Neuronal stem cell (in vitro differentiated cells): ENCODE results near the gene ZNF750.

Source experiments
- DNase-seq: peaks from one replicate; pipeline ENCODE4 v3.0.0-alpha.2; 2013; ENCODE audit warnings: low spot score
- H2AFZ ChIP-seq: one replicate; pipeline ENCODE4 v1.6.1; 2013; ENCODE audit warnings: mild to moderate bottlenecking, low read length, inconsistent platforms
- H2AK5ac ChIP-seq: 2 replicates; pipeline ENCODE4 v1.6.1; 2013; ENCODE audit warnings: low read depth, mild to moderate bottlenecking, inconsistent platforms, low read length, moderate library complexity, mixed read lengths
- H2BK120ac ChIP-seq: 2 replicates; pipeline ENCODE4 v1.6.1; 2013; ENCODE audit warnings: low read depth, mild to moderate bottlenecking, inconsistent platforms, low read length, moderate library complexity, mixed read lengths
- H2BK12ac ChIP-seq: one replicate; pipeline ENCODE4 v1.6.1; 2013; ENCODE audit warnings: low read length, inconsistent platforms
- H2BK15ac ChIP-seq: 2 replicates; pipeline ENCODE4 v1.6.1; 2013; ENCODE audit warnings: mild to moderate bottlenecking, low read length, inconsistent platforms, mixed read lengths
- H2BK5ac ChIP-seq: one replicate; pipeline ENCODE4 v1.6.1; 2013; ENCODE audit warnings: inconsistent platforms, mild to moderate bottlenecking, low read length, moderate library complexity
- H3K14ac ChIP-seq: one replicate; pipeline ENCODE4 v1.6.1; 2013; ENCODE audit warnings: low read length, inconsistent platforms
- H3K18ac ChIP-seq: 2 replicates; pipeline ENCODE4 v1.6.1; 2013; ENCODE audit warnings: low read length, inconsistent platforms
- H3K23ac ChIP-seq: 2 replicates; pipeline ENCODE4 v1.6.1; 2013; ENCODE audit warnings: low read depth, mild to moderate bottlenecking, mixed read lengths, low read length, inconsistent platforms; ENCODE audit not compliant: poor library complexity
- H3K27ac ChIP-seq: replicated peaks from 3 replicates; pipeline ENCODE4 v1.5.1; 2013; ENCODE audit warnings: low read length, inconsistent platforms
- H3K27me3 ChIP-seq, 3 experiments: 2 replicates each; pipeline ENCODE4 v1.6.1; 2013; ENCODE audit warnings: low read length in 3 of 3, mild to moderate bottlenecking in 2 of 3, inconsistent platforms in 1 of 3, low read depth in 1 of 3, mixed read lengths in 1 of 3, moderate library complexity in 1 of 3; ENCODE audit not compliant: control insufficient read depth in 3 of 3, insufficient read depth in 3 of 3
- H3K36me3 ChIP-seq, 2 donors: replicated peaks in 1 of 2; 2 replicates each; pipeline ENCODE4 v1.6.1; 2013; ENCODE audit warnings: low read length in 2 of 2; ENCODE audit not compliant: control insufficient read depth in 2 of 2, insufficient read depth in 2 of 2
- H3K4ac ChIP-seq: 2 replicates; pipeline ENCODE4 v1.6.1; 2013; ENCODE audit warnings: inconsistent platforms, mild to moderate bottlenecking, low read length, moderate library complexity
- H3K4me1 ChIP-seq, 2 donors: 1 replicate in 1 of 2; 2 replicates in 1 of 2; pipeline ENCODE4 v1.6.1; 2013; ENCODE audit warnings: low read length in 2 of 2, low read depth in 1 of 2; ENCODE audit not compliant: control insufficient read depth in 2 of 2, insufficient read depth in 1 of 2
- H3K4me2 ChIP-seq: one replicate; pipeline ENCODE4 v1.6.1; 2013; ENCODE audit warnings: mild to moderate bottlenecking, low read length, inconsistent platforms; ENCODE audit not compliant: insufficient read depth, poor library complexity, severe bottlenecking
- H3K4me3 ChIP-seq, 2 donors: 2 replicates each; pipeline ENCODE4 v1.5.1; 2013; ENCODE audit warnings: low read length in 2 of 2, mild to moderate bottlenecking in 2 of 2, inconsistent platforms in 1 of 2, moderate library complexity in 1 of 2
- H3K79me1 ChIP-seq: one replicate; pipeline ENCODE4 v1.6.1; 2013; ENCODE audit warnings: low read depth, mild to moderate bottlenecking, inconsistent platforms, low read length, moderate library complexity
- H3K9ac ChIP-seq: one replicate; pipeline ENCODE4 v1.6.1; 2013; ENCODE audit warnings: mild to moderate bottlenecking, low read depth, low read length, inconsistent platforms; ENCODE audit not compliant: poor library complexity
- H3K9me3 ChIP-seq, 2 donors: replicated peaks in 1 of 2; 2 replicates each; pipeline versions ENCODE3 to v1.6.1; 2013; ENCODE audit warnings: low read length in 2 of 2, mild to moderate bottlenecking in 2 of 2, inconsistent platforms in 1 of 2, low read depth in 1 of 2, mixed read lengths in 1 of 2, moderate library complexity in 1 of 2; ENCODE audit not compliant: control insufficient read depth in 2 of 2, insufficient read depth in 1 of 2
- H4K8ac ChIP-seq: one replicate; pipeline ENCODE4 v1.6.1; 2013; ENCODE audit warnings: low read depth, mild to moderate bottlenecking, inconsistent platforms, low read length, moderate library complexity
- H4K91ac ChIP-seq: one replicate; pipeline ENCODE4 v1.6.1; 2013; ENCODE audit warnings: low read length, low read depth, mild to moderate bottlenecking, inconsistent platforms; ENCODE audit not compliant: poor library complexity
- WGBS, 2 donors: extraction: QIAGEN DNeasy Blood & Tissue Kit; methylation state at CpG; one replicate each; pipeline ENCODE4 v1.1.7; 2013; ENCODE audit warnings: missing lambda C conversion rate in 2 of 2, mixed read lengths in 1 of 2; ENCODE audit not compliant: insufficient read length in 2 of 2, insufficient replicate concordance in 1 of 2; ENCODE audit errors: extremely low coverage in 2 of 2; 5-methylcytosine and 5-hydroxymethylcytosine counted together

Gene ZNF750

DNA sequence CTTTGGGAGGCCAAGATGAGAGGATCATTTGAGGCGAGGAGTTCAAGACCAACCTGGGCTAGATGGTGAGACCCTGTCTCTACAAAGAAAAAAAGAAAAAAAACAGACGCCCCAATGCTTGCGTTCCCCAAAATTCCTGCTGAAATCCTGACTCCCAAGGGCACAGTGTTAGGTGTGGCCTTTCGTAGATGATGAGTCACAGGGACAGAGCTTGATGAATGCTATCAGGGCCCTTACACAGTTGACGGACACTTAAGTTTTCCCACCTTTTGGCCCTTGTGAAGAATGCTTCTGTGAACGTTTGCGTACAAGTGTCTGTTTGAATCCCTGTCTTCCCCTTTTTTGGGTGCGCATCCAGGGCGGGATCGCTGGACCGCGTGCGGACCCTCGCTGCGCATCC, 16.5 kb upstream of the ZNF750 start:
- Histone ChIP-seq H3K4me3 (no peak overlapping the region), H2BK120ac (no peak overlapping the region), H3K14ac (no peak overlapping the region), H3K18ac (no peak overlapping the region), H2AFZ (no peak overlapping the region), H4K8ac (no peak overlapping the region), H3K23ac (no peak overlapping the region), H2BK15ac (no peak overlapping the region), H3K36me3 (peaks cover 12 to 43% of the 10 kb centered on the region in 2 donors), H2AK5ac (no peak overlapping the region), H3K9me3 (peaks cover 3 to 11% of the 10 kb centered on the region in 2 donors), H3K27ac (no peak overlapping the region), H3K4me1 (peaks cover 10 to 22% of the 10 kb centered on the region in 2 donors), H3K79me1 (peaks cover 13% of the 10 kb centered on the region), H2BK5ac (no peak overlapping the region), H3K4me2 (no peak overlapping the region), H3K27me3 (no peaks in the 10 kb centered on the region), H2BK12ac (no peak overlapping the region), H3K4ac (no peak overlapping the region), H3K9ac (no peak overlapping the region), H4K91ac (no peak overlapping the region)
- WGBS, 2 donors = no CpG with 5 or more reads among the region's 15 CpGs
- no peak for DNase-seq

GRCh38 chr17:82854226-82854625, 14.4 kb upstream of the ZNF750 start:
- H3K27ac ChIP-seq = no peak overlapping the region
- H2AK5ac ChIP-seq = no peak overlapping the region
- H3K4me1 ChIP-seq = peaks cover 2 to 10% of the 10 kb centered on the region in 2 donors
- peaks cover 17 to 51% of the 10 kb centered on the region in 2 donors for H3K36me3 ChIP-seq
- no peaks in the 10 kb centered on the region for H3K27me3 ChIP-seq
- no peak for DNase-seq
- H2BK120ac ChIP-seq = no peak overlapping the region
- no peak overlapping the region for H2BK5ac ChIP-seq
- H2BK15ac ChIP-seq = no peak overlapping the region
- no peak overlapping the region for H2BK12ac ChIP-seq
- H3K23ac ChIP-seq = no peak overlapping the region
- H3K14ac ChIP-seq = no peak overlapping the region
- H3K4ac ChIP-seq = no peak overlapping the region
- peaks cover 6% of the 10 kb centered on the region for H3K79me1 ChIP-seq
- H4K91ac ChIP-seq = no peak overlapping the region
- no peak overlapping the region for H4K8ac ChIP-seq
- no peak overlapping the region for H2AFZ ChIP-seq
- H3K9me3 ChIP-seq = peaks cover 3 to 15% of the 10 kb centered on the region in 2 donors
- WGBS, 2 donors = no CpG with 5 or more reads among the region's 11 CpGs
- no peak overlapping the region for H3K9ac ChIP-seq
- H3K4me3 ChIP-seq = no peak overlapping the region
- H3K4me2 ChIP-seq = no peak overlapping the region
- no peak overlapping the region for H3K18ac ChIP-seq

DNA sequence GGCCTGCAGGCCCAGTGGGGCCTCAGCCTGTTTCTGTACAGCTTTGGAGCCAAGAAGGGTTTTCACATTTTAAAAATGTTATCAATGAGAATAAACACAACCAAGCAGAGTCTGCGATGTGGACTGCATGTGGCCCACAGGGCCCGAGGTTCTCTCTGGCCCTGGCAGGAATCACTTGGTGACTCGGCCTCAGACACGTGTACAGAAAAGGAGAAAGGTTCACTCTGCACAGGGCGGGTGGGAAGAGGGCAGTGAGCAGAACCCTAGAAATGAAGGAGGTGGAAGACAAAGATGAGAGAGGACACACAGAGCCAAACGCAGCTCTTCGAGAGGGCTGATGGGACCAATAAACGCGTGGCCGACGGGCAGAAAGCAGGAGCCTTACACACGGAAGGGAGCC, 11.6 kb upstream of the ZNF750 start:
- H3K18ac ChIP-seq = no peak overlapping the region
- peaks cover 4% of the 10 kb centered on the region for H3K79me1 ChIP-seq
- H3K14ac ChIP-seq = no peak overlapping the region
- no peaks in the 10 kb centered on the region for H3K27me3 ChIP-seq
- no peak overlapping the region for H4K91ac ChIP-seq
- no peak overlapping the region for H3K4ac ChIP-seq
- peaks cover 17 to 50% of the 10 kb centered on the region in 2 donors for H3K36me3 ChIP-seq
- no peak for DNase-seq
- WGBS, 2 donors = no CpG with 5 or more reads among the region's 12 CpGs
- no peak overlapping the region for H3K23ac ChIP-seq
- H2BK15ac ChIP-seq = no peak overlapping the region
- H2BK120ac ChIP-seq = no peak overlapping the region
- H3K4me3 ChIP-seq = no peak overlapping the region
- no peak overlapping the region for H2AFZ ChIP-seq
- H3K4me2 ChIP-seq = no peak overlapping the region
- H4K8ac ChIP-seq = no peak overlapping the region
- no peak overlapping the region for H2AK5ac ChIP-seq
- no peak overlapping the region for H2BK5ac ChIP-seq
- no peak overlapping the region for H3K9ac ChIP-seq
- no peak overlapping the region for H3K27ac ChIP-seq
- H2BK12ac ChIP-seq = no peak overlapping the region
- H3K9me3 ChIP-seq = peaks cover under 1 to 14% of the 10 kb centered on the region in 2 donors
- H3K4me1 ChIP-seq = no peaks in the 10 kb centered on the region

DNA sequence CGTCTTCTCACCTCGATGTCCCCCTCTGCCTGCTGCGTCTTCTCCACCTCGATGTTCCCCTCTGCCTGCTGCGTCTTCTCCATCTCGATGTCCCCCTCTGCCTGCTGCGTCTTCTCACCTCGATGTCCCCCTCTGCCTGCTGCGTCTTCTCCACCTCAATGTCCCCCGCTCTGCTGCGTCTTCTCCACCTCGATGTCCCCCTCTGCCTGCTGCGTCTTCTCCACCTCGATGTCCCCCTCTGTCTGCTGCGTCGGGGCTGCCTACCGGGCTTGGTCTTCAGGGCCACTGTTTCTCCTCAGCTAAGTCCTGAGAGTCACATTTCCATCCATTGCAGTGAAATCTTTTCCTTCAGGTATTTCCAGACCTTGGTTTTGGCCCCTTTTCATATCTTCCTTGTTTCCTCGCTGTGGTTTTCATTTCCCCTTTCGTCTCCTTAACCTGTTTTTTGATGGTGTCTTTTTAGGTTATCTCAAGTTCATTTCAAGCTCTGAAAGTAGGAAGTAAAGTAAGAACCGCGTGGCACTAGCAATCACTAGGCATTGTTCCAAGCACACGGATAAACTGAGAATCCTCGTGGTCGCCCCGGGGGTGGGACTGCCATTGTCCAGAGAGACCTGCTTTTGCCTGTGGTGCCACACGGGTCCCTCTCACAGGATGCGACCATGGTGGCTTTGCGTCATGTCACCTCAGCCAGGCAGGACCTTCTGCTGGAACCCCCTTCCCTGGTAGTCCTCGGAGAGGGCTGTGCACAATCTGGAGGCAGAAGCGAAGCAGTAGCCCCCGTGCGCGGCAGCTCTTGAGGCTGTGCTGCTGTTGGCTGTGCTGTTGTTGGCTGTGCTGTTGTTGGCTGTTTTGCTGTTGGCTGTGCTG, 9.5 kb upstream of the ZNF750 start:
- DNase-seq = no peak
- H3K27me3 ChIP-seq = no peaks in the 10 kb centered on the region

More for the DNA sequence above, 9.5 kb upstream of the ZNF750 start:
- no peak overlapping the region for H3K27ac ChIP-seq
- no peak overlapping the region for H2BK120ac ChIP-seq
- no peak overlapping the region for H4K8ac ChIP-seq
- H2BK12ac ChIP-seq = no peak overlapping the region
- H3K79me1 ChIP-seq = peaks cover 6% of the 10 kb centered on the region
- H2BK5ac ChIP-seq = no peak overlapping the region
- H2BK15ac ChIP-seq = no peak overlapping the region
- no peak overlapping the region for H3K9ac ChIP-seq
- no peak overlapping the region for H4K91ac ChIP-seq
- no peak overlapping the region for H3K18ac ChIP-seq
- H3K36me3 ChIP-seq = peaks cover 15 to 42% of the 10 kb centered on the region in 2 donors
- H3K4ac ChIP-seq = no peak overlapping the region
- peaks cover 3 to 5% of the 10 kb centered on the region in 2 donors for H3K9me3 ChIP-seq
- H3K23ac ChIP-seq = no peak overlapping the region
- no peak overlapping the region for H3K14ac ChIP-seq
- WGBS, 2 donors = no CpG with 5 or more reads among the region's 33 CpGs
- no peak overlapping the region for H3K4me2 ChIP-seq
- no peak overlapping the region for H2AK5ac ChIP-seq
- H3K4me3 ChIP-seq = no peak overlapping the region
- H3K4me1 ChIP-seq = peaks cover 0 to 3% of the 10 kb centered on the region in 2 donors
- H2AFZ ChIP-seq = no peak overlapping the region
